GM23338 (cell line): ENCODE results near the gene DNAAF8. TPM values are rescaled to one million over a fixed set of nuclear protein-coding genes. Genes with fewer than 3 reads are reported as not detected.

Experiments used
- ATAC-seq: fragments of 200-7000 bp; cut with Tn5 transposase; 3 replicates; pipeline ENCODE4 v1.9.1; 2020
- DNase-seq: peaks from one replicate; pipeline ENCODE4 v3.0.0-alpha.2; 2015; ENCODE audit warnings: low spot score
- H2AFZ ChIP-seq: fragments of 200-600 bp; sonication (generic); 2 replicates; pipeline ENCODE4 v1.8.0; 2016; ENCODE audit warnings: antibody characterized with exemption, mild to moderate bottlenecking, moderate library complexity
- H3F3A ChIP-seq: fragments of 200-600 bp; sonication (generic); replicated peaks from 2 replicates; pipeline ENCODE4 v1.8.0; 2017; ENCODE audit warnings: antibody characterized with exemption, mixed run types, low read depth
- H3K27ac ChIP-seq: fragments of 200-600 bp; sonication (generic); 2 replicates; pipeline ENCODE4 v1.6.1; 2016; ENCODE audit warnings: low read depth
- H3K27me3 ChIP-seq: fragments of 200-600 bp; sonication (generic); 2 replicates; pipeline ENCODE4 v1.8.0; 2016; ENCODE audit warnings: mild to moderate bottlenecking, mixed run types, moderate library complexity; ENCODE audit not compliant: insufficient read depth
- H3K36me3 ChIP-seq: fragments of 200-600 bp; sonication (generic); 2 replicates; pipeline ENCODE4 v1.8.0; 2016; ENCODE audit warnings: mild to moderate bottlenecking; ENCODE audit not compliant: insufficient read depth
- H3K4me1 ChIP-seq: fragments of 200-600 bp; sonication (generic); 2 replicates; pipeline ENCODE4 v1.8.0; 2016; ENCODE audit warnings: mild to moderate bottlenecking, moderate library complexity; ENCODE audit not compliant: insufficient read depth
- H3K4me2 ChIP-seq: fragments of 200-600 bp; sonication (generic); 2 replicates; pipeline ENCODE4 v1.7.1; 2017; ENCODE audit warnings: mixed run types
- H3K4me3 ChIP-seq: fragments of 200-600 bp; sonication (generic); 2 replicates; pipeline ENCODE4 v1.6.1; 2016; ENCODE audit warnings: mixed run types
- H3K79me2 ChIP-seq: fragments of 200-600 bp; sonication (generic); replicated peaks from 2 replicates; pipeline ENCODE4 v1.8.0; 2017; ENCODE audit warnings: mild to moderate bottlenecking; ENCODE audit not compliant: insufficient read depth
- H3K9me2 ChIP-seq: fragments of 200-600 bp; sonication (generic); 2 replicates; pipeline ENCODE4 v1.8.0; 2017; ENCODE audit not compliant: insufficient read depth
- H4K20me1 ChIP-seq: fragments of 200-600 bp; sonication (generic); replicated peaks from 2 replicates; pipeline ENCODE4 v1.8.0; 2017; ENCODE audit warnings: mild to moderate bottlenecking; ENCODE audit not compliant: insufficient read depth
- H3K27ac Mint-ChIP-seq: 2 replicates; pipeline ENCODE4 v1.8.0; 2020; ENCODE audit warnings: inconsistent platforms, mild to moderate bottlenecking, moderate library complexity, mixed read lengths
- H3K27me3 Mint-ChIP-seq: 3 replicates; pipeline ENCODE4 v1.8.0; 2022; ENCODE audit warnings: low read depth, mild to moderate bottlenecking, moderate library complexity, mixed read lengths, inconsistent platforms; ENCODE audit not compliant: insufficient read depth, poor library complexity
- H3K36me3 Mint-ChIP-seq: 3 replicates; pipeline ENCODE4 v1.8.0; 2021; ENCODE audit warnings: low read depth, mild to moderate bottlenecking, inconsistent platforms, moderate library complexity, mixed read lengths
- H3K4me1 Mint-ChIP-seq: 3 replicates; pipeline ENCODE4 v1.8.0; 2020; ENCODE audit warnings: mild to moderate bottlenecking, inconsistent platforms, mixed read lengths
- H3K4me3 Mint-ChIP-seq: 3 replicates; pipeline ENCODE4 v1.8.0; 2021; ENCODE audit warnings: moderate library complexity, mild to moderate bottlenecking, inconsistent platforms, mixed read lengths
- H3K9me3 Mint-ChIP-seq: 3 replicates; pipeline ENCODE4 v1.8.0; 2020; ENCODE audit warnings: moderate library complexity, mild to moderate bottlenecking, inconsistent platforms, mixed read lengths
- CTCF ChIP-seq, 2 experiments: fragments of 200-600 bp in 1 of 2; sonication (generic) in 1 of 2; conservative IDR thresholded peaks; 2 replicates each; pipeline versions ENCODE4 v1.5.1 to v1.6.1; 2016 to 2017; ENCODE audit warnings: antibody characterized with exemption in 2 of 2, low read depth in 2 of 2, mild to moderate bottlenecking in 2 of 2, moderate library complexity in 1 of 2
- ETS1 ChIP-seq: IDR thresholded peaks from 2 replicates; pipeline ENCODE4 v1.6.1; 2016; ENCODE audit warnings: antibody characterized with exemption
- EZH2 ChIP-seq: fragments of 200-600 bp; sonication (generic); IDR thresholded peaks from one replicate; pipeline ENCODE4 v1.8.0; 2017; ENCODE audit warnings: antibody characterized with exemption, mild to moderate bottlenecking, low read depth; ENCODE audit not compliant: unreplicated experiment
- EZH2phosphoT487 ChIP-seq: fragments of 200-600 bp; sonication (generic); IDR thresholded peaks from one replicate; pipeline ENCODE4 v1.8.1; 2018; ENCODE audit warnings: antibody characterized with exemption; ENCODE audit not compliant: unreplicated experiment
- JUNB ChIP-seq: IDR thresholded peaks from one replicate; pipeline ENCODE4 v1.6.1; 2016; ENCODE audit warnings: antibody characterized with exemption; ENCODE audit not compliant: unreplicated experiment
- POLR2AphosphoS5 ChIP-seq: IDR thresholded peaks from 2 replicates; pipeline ENCODE4 v1.6.1; 2016; ENCODE audit warnings: antibody characterized with exemption, low read depth
- REST ChIP-seq: IDR thresholded peaks from one replicate; pipeline ENCODE4 v1.6.1; 2018; ENCODE audit warnings: antibody characterized with exemption; ENCODE audit not compliant: unreplicated experiment
- STAT1 ChIP-seq: IDR thresholded peaks from one replicate; pipeline ENCODE4 v1.6.1; 2016; ENCODE audit warnings: antibody characterized with exemption; ENCODE audit not compliant: unreplicated experiment
- ZNF114 ChIP-seq: fragments of 250-450 bp; sonication (Bioruptor Pico); IDR thresholded peaks from 2 replicates; pipeline ENCODE4 v1.5.0; 2020; ENCODE audit warnings: mild to moderate bottlenecking, moderate library complexity
- ZNF331 ChIP-seq: fragments of 250-450 bp; sonication (Bioruptor Pico); IDR thresholded peaks from 2 replicates; pipeline ENCODE4 v1.5.0; 2020; ENCODE audit warnings: low read depth, mild to moderate bottlenecking, moderate library complexity
- ZNF462 ChIP-seq: fragments of 250-450 bp; sonication (Bioruptor Pico); IDR thresholded peaks from 2 replicates; pipeline ENCODE4 v1.5.0; 2020; ENCODE audit warnings: mild to moderate bottlenecking, moderate library complexity
- polyA plus RNA-seq: library from polyadenylated mRNA; unstranded; fragments of >200 nt; fragmentation: Nextera tagmentation; extraction: Ambion mirVana; gene quantifications from 2 replicates; pipeline ENCODE4 v1.2.1, GENCODE V29; 2016
- total RNA-seq: library from RNA; depleted of rRNA; stranded (reverse); fragments of >200 nt; shearing (Covaris generic); gene quantifications from 2 replicates; pipeline ENCODE4 v1.2.3, GENCODE V29; 2014

DNAAF8 gene
- total and polyA plus RNA-seq, 2 experiments from 2014 or later: 0.34 to 1.3 TPM

- peaks cover 9% of the 10 kb centered on the region for H3K27me3 Mint-ChIP-seq
- Histone ChIP-seq H3K36me3 (peaks cover 9% of the 10 kb centered on the region; the same call in 1 of the 2 replicates), H3K27ac (no peak overlapping the region), H3K79me2 (no peaks in the 10 kb centered on the region), H4K20me1 (no peaks in the 10 kb centered on the region; the same call in 1 of the 2 replicates), H3F3A (peaks cover 5% of the 10 kb centered on the region; the same call in 1 of the 2 replicates), H3K4me3 (no peak overlapping the region), H3K4me1 (no peaks in the 10 kb centered on the region), H3K9me2 (no peaks in the 10 kb centered on the region), H3K4me2 (no peak overlapping the region), H2AFZ (no peak overlapping the region), H3K27me3 (no peaks in the 10 kb centered on the region)
- H3K9me3 Mint-ChIP-seq: no peaks in the 10 kb centered on the region; the same call in 2 of the 3 replicates
- peaks cover 44% of the 10 kb centered on the region for H3K36me3 Mint-ChIP-seq
- no peak for ATAC-seq
- TF ChIP-seq STAT1 (no peak), ETS1 (no peak), EZH2 (no peak), CTCF (conservative IDR thresholded peaks at IDR 0.05; ENCODE audit: low read depth in 2 of 2) (no peak), ZNF114 (CRISPR knock-in tag) (no peak), ZNF331 (CRISPR knock-in tag) (no peak), POLR2AphosphoS5 (no peak), JUNB (no peak), REST (no peak), ZNF462 (no peak), EZH2phosphoT487 (no peak)
- no peak overlapping the region for H3K4me3 Mint-ChIP-seq
- peaks cover 6% of the 10 kb centered on the region; the same call in 1 of the 3 replicates for H3K4me1 Mint-ChIP-seq
- no peak overlapping the region for H3K27ac Mint-ChIP-seq
- no peak for DNase-seq
Observed at GRCh38 chr16:4698321-4699045, 35.9 kb upstream of the DNAAF8 start.
